Spleen (tissue), 7 donors: ENCODE measurements around the gene ITGAE.

Source experiments
- CTCF ChIP-seq, 11 experiments: fragments of 200-600 bp in 7 of 11; fragments of 450-650 bp in 4 of 11; sonication (generic) in 4 of 11; IDR thresholded peaks in 8 of 11; conservative IDR thresholded peaks in 3 of 11; 1 replicate in 7 of 11; 2 replicates in 4 of 11; pipeline versions ENCODE4 v1.4.0 to v1.8.0; 2016 to 2021; ENCODE audit warnings: antibody characterized with exemption in 11 of 11, inconsistent platforms in 4 of 11, mild to moderate bottlenecking in 1 of 11
- POLR2AphosphoS5 ChIP-seq, 3 donors: sonication (generic); formaldehyde crosslinking; IDR thresholded peaks; one replicate each; pipeline ENCODE4 v1.5.1; 2017; ENCODE audit warnings: antibody characterized with exemption in 3 of 3
- donor health status: DM: no; HTN: no; CAD: no; lungs with moderate emphysema.
- donor health status: DM: no; HTN: no; CAD: no.
- donor health status: DM: no; HTN: no; CAD: no.

GRCh38 chr17:3666516-3666915 lies 134.5 kb downstream of the ITGAE start:
- TF ChIP-seq CTCF (IDR thresholded peaks at IDR 0.05 in 8 of 11, conservative IDR thresholded peaks at IDR 0.05 in 3 of 11) (no peak), POLR2AphosphoS5 (IDR thresholded peaks at IDR 0.05) (peak; percentile 15 to 38 (median 29))
